HepG2 (cell line): ENCODE data around the gene COPS6. TPM values are rescaled to one million over a fixed set of nuclear protein-coding genes. Genes with fewer than 3 reads are reported as not detected.

ENCODE experiments used
- AGO2 ChIP-seq: fragments of 200-400 bp; formaldehyde crosslinking; optimal IDR thresholded peaks from 2 replicates; pipeline ENCODE3; 2017; ENCODE audit warnings: mild to moderate bottlenecking, low read depth, low read length, moderate library complexity
- CBFB ChIP-seq: sonication (generic); formaldehyde crosslinking; IDR thresholded peaks from 2 replicates; pipeline ENCODE4 v1.4.0; 2020; ENCODE audit warnings: missing genetic modification reagents
- FOXP1 ChIP-seq, 2 experiments: fragments of 450-650 bp in 1 of 2; IDR thresholded peaks; 2 replicates each; pipeline ENCODE4 v1.6.1; 2017 to 2018; ENCODE audit warnings: antibody characterized with exemption in 1 of 2
- GATAD1 ChIP-seq: IDR thresholded peaks from 2 replicates; pipeline ENCODE4 v1.6.1; 2016; ENCODE audit warnings: missing genetic modification reagents, missing compliant biosample characterization
- GLI4 ChIP-seq: sonication (generic); formaldehyde crosslinking; IDR thresholded peaks from 2 replicates; pipeline ENCODE4 v1.5.1; 2020; ENCODE audit warnings: missing genetic modification reagents, mild to moderate bottlenecking, moderate library complexity, borderline replicate concordance
- HNF4A ChIP-seq: sonication (generic); formaldehyde crosslinking; IDR thresholded peaks from 2 replicates; pipeline ENCODE4 v1.4.0; 2020; ENCODE audit warnings: missing genetic modification reagents
- ISL2 ChIP-seq: sonication (generic); formaldehyde crosslinking; IDR thresholded peaks from 2 replicates; pipeline ENCODE4 v1.5.0; 2020; ENCODE audit warnings: missing genetic modification reagents
- MTF1 ChIP-seq: sonication (generic); formaldehyde crosslinking; IDR thresholded peaks from 2 replicates; pipeline ENCODE4 v1.5.0; 2020; ENCODE audit warnings: missing genetic modification reagents
- NFKBIZ ChIP-seq: IDR thresholded peaks from 2 replicates; pipeline ENCODE4 v1.6.1; 2018; ENCODE audit warnings: missing genetic modification reagents, missing compliant biosample characterization
- PAF1 ChIP-seq: IDR thresholded peaks from 2 replicates; pipeline ENCODE4 v1.6.1; 2016; ENCODE audit warnings: missing genetic modification reagents, missing compliant biosample characterization
- POLR2A ChIP-seq, 2 experiments: IDR thresholded peaks; 2 replicates each; pipeline ENCODE4 v1.6.1; 2011; ENCODE audit warnings: low read depth in 2 of 2, low read length in 2 of 2, mild to moderate bottlenecking in 1 of 2, moderate library complexity in 1 of 2; ENCODE audit not compliant: insufficient read depth in 1 of 2
- SIX1 ChIP-seq: sonication (generic); formaldehyde crosslinking; IDR thresholded peaks from 2 replicates; pipeline ENCODE4 v1.4.0; 2020; ENCODE audit warnings: missing genetic modification reagents, borderline replicate concordance
- TCF12 ChIP-seq, 2 experiments: fragments of 450-650 bp in 1 of 2; sonication (generic) in 1 of 2; formaldehyde crosslinking in 1 of 2; IDR thresholded peaks; 2 replicates each; pipeline versions ENCODE4 v1.6.1 to v1.8.0; 2017 to 2022; ENCODE audit warnings: antibody characterized with exemption in 1 of 2, mild to moderate bottlenecking in 1 of 2, missing genetic modification reagents in 1 of 2, moderate library complexity in 1 of 2
- U2AF2 ChIP-seq: fragments of 200-400 bp; formaldehyde crosslinking; IDR thresholded peaks from 2 replicates; pipeline ENCODE4 v1.6.1; 2017; ENCODE audit warnings: low read depth, mild to moderate bottlenecking, low read length
- XRCC5 ChIP-seq: fragments of 200-400 bp; formaldehyde crosslinking; optimal IDR thresholded peaks from 2 replicates; pipeline ENCODE3; 2017; ENCODE audit warnings: mild to moderate bottlenecking, low read length
- ZBTB38 ChIP-seq: sonication (generic); formaldehyde crosslinking; IDR thresholded peaks from 2 replicates; pipeline ENCODE4 v1.5.1; 2020; ENCODE audit warnings: mild to moderate bottlenecking, missing genetic modification reagents
- ZBTB7A ChIP-seq: sonication (generic); formaldehyde crosslinking; IDR thresholded peaks from 2 replicates; pipeline ENCODE4 v1.8.0; 2022; ENCODE audit warnings: mild to moderate bottlenecking, missing genetic modification reagents
- ZNF232 ChIP-seq: sonication (generic); formaldehyde crosslinking; IDR thresholded peaks from 2 replicates; pipeline ENCODE4 v1.4.0; 2020; ENCODE audit warnings: missing genetic modification reagents, borderline replicate concordance
- ZNF558 ChIP-seq: sonication (generic); formaldehyde crosslinking; IDR thresholded peaks from 2 replicates; pipeline ENCODE4 v1.9.0; 2022; ENCODE audit warnings: mild to moderate bottlenecking, missing genetic modification reagents, borderline replicate concordance
- ZNF564 ChIP-seq: sonication (generic); formaldehyde crosslinking; IDR thresholded peaks from 2 replicates; pipeline ENCODE4 v1.8.1; 2023; ENCODE audit warnings: mild to moderate bottlenecking, missing genetic modification reagents
- ZNF577 ChIP-seq: sonication (generic); formaldehyde crosslinking; IDR thresholded peaks from 2 replicates; pipeline ENCODE4 v1.4.0; 2020; ENCODE audit warnings: mild to moderate bottlenecking, low read depth, missing genetic modification reagents, borderline replicate concordance
- ZNF589 ChIP-seq: sonication (generic); formaldehyde crosslinking; conservative IDR thresholded peaks from 2 replicates; pipeline ENCODE4 v1.8.0; 2022; ENCODE audit warnings: mild to moderate bottlenecking, moderate library complexity, missing genetic modification reagents
- ZNF772 ChIP-seq: sonication (generic); formaldehyde crosslinking; IDR thresholded peaks from 2 replicates; pipeline ENCODE4 v1.5.0; 2020; ENCODE audit warnings: mild to moderate bottlenecking, missing genetic modification reagents
- ZNF879 ChIP-seq: sonication (generic); formaldehyde crosslinking; IDR thresholded peaks from 2 replicates; pipeline ENCODE4 v1.8.1; 2023; ENCODE audit warnings: missing genetic modification reagents
- ZNF891 ChIP-seq: sonication (generic); formaldehyde crosslinking; IDR thresholded peaks from 2 replicates; pipeline ENCODE4 v1.5.0; 2020; ENCODE audit warnings: mild to moderate bottlenecking, missing genetic modification reagents
- polyA plus RNA-seq, 8 experiments: library from polyadenylated mRNA; depleted of rRNA in 3 of 8; stranded (reverse) in 7 of 8; unstranded in 1 of 8; fragments of >200 nt; fragmentation: Illumina TruSeq in 4 of 8; extraction: Trizol in 4 of 8; gene quantifications; 2 replicates each; pipeline versions ENCODE4 v1.2.1 to v1.2.3, GENCODE V29; 2011 to 2016; ENCODE audit warnings: low read depth in 4 of 8, missing spikeins in 1 of 8, mixed read lengths in 1 of 8; ENCODE audit not compliant: insufficient read depth in 1 of 8
- total RNA-seq, 5 experiments: library from RNA; depleted of rRNA; stranded (reverse); fragments of >200 nt; fragmentation: Illumina TruSeq; extraction: Trizol; gene quantifications; 2 replicates each; pipeline ENCODE4 v1.2.3, GENCODE V29; 2016; ENCODE audit warnings: low read depth in 1 of 5
- TF ChIP-seq, protein P1 (sequence below): sonication (generic); formaldehyde crosslinking; conservative IDR thresholded peaks from 2 replicates; pipeline ENCODE4 v1.8.0; 2022; ENCODE audit warnings: low read depth, missing genetic modification reagents
- TF ChIP-seq, protein P2 (sequence below): sonication (generic); formaldehyde crosslinking; IDR thresholded peaks from 2 replicates; pipeline ENCODE4 v1.4.0; 2020; ENCODE audit warnings: low read depth, missing genetic modification reagents
- TF ChIP-seq, protein P3 (sequence below): fragments of 450-650 bp; IDR thresholded peaks from 2 replicates; pipeline ENCODE4 v1.6.1; 2017

COPS6 gene
- total and polyA plus RNA-seq, 2 of the 13 experiments (the other 11 are each of a cell fraction or from before 2014, with no cell fraction given): 33.4 to 117 TPM

DNA sequence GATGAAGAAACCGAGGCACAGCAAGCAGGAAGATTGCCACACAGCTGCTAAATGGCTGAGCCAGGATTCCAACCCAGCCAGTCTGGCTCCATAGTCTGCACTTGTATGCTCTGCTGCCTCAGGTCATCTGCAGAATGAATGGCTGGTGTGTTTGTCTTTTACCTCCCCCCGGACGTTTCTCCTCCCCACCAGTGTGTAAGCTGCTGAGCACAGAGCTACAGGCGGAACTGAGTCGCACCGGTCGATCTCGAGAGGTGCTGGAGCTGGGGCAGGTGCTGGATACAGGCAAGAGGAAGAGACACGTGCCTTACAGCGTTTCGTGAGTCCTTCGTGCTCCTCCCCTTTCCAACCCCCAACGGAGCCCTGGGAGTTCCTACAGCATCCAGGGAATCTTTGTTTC, 33.3 kb downstream of the COPS6 start (continued):
- TF ChIP-seq, protein P1, sequence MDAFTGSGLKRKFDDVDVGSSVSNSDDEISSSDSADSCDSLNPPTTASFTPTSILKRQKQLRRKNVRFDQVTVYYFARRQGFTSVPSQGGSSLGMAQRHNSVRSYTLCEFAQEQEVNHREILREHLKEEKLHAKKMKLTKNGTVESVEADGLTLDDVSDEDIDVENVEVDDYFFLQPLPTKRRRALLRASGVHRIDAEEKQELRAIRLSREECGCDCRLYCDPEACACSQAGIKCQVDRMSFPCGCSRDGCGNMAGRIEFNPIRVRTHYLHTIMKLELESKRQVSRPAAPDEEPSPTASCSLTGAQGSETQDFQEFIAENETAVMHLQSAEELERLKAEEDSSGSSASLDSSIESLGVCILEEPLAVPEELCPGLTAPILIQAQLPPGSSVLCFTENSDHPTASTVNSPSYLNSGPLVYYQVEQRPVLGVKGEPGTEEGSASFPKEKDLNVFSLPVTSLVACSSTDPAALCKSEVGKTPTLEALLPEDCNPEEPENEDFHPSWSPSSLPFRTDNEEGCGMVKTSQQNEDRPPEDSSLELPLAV (CRISPR knock-in tag): no peak
- TF ChIP-seq SIX1 (CRISPR knock-in tag) (no peak), FOXP1 (IDR thresholded peaks at IDR 0.05) (no peak), FOXP1 (CRISPR knock-in tag; IDR thresholded peaks at IDR 0.05) (no peak), U2AF2 (no peak), ZNF891 (no peak), HNF4A (CRISPR knock-in tag) (no peak; the same call in 1 of the 2 replicates), ZNF772 (CRISPR knock-in tag) (peak; percentile 87), AGO2 (no peak), ZNF589 (no peak), ZNF577 (CRISPR knock-in tag) (no peak), MTF1 (CRISPR knock-in tag) (no peak), ZNF232 (no peak), XRCC5 (no peak), GATAD1 (peak; percentile 34; the same call in 1 of the 2 replicates), ZNF558 (CRISPR knock-in tag) (no peak), PAF1 (CRISPR knock-in tag) (no peak), ZBTB38 (CRISPR knock-in tag) (peak; percentile 67; the same call in 1 of the 2 replicates), NFKBIZ (CRISPR knock-in tag) (no peak), TCF12 (IDR thresholded peaks at IDR 0.05) (no peak), TCF12 (CRISPR knock-in tag; IDR thresholded peaks at IDR 0.05) (no peak), ZNF879 (CRISPR knock-in tag) (no peak), CBFB (CRISPR knock-in tag) (no peak), ZNF564 (CRISPR knock-in tag) (peak; percentile 51; the same call in 1 of the 2 replicates), ISL2 (no peak), ZBTB7A (no peak), POLR2A (IDR thresholded peaks at IDR 0.05; ENCODE audit: insufficient read depth in 1 of 2, low read depth in 2 of 2, low read length in 2 of 2) (peak in 1 of 2 experiments; percentile 56; a peak in 2 of 4 replicates), GLI4 (no peak)
- TF ChIP-seq, protein P2, sequence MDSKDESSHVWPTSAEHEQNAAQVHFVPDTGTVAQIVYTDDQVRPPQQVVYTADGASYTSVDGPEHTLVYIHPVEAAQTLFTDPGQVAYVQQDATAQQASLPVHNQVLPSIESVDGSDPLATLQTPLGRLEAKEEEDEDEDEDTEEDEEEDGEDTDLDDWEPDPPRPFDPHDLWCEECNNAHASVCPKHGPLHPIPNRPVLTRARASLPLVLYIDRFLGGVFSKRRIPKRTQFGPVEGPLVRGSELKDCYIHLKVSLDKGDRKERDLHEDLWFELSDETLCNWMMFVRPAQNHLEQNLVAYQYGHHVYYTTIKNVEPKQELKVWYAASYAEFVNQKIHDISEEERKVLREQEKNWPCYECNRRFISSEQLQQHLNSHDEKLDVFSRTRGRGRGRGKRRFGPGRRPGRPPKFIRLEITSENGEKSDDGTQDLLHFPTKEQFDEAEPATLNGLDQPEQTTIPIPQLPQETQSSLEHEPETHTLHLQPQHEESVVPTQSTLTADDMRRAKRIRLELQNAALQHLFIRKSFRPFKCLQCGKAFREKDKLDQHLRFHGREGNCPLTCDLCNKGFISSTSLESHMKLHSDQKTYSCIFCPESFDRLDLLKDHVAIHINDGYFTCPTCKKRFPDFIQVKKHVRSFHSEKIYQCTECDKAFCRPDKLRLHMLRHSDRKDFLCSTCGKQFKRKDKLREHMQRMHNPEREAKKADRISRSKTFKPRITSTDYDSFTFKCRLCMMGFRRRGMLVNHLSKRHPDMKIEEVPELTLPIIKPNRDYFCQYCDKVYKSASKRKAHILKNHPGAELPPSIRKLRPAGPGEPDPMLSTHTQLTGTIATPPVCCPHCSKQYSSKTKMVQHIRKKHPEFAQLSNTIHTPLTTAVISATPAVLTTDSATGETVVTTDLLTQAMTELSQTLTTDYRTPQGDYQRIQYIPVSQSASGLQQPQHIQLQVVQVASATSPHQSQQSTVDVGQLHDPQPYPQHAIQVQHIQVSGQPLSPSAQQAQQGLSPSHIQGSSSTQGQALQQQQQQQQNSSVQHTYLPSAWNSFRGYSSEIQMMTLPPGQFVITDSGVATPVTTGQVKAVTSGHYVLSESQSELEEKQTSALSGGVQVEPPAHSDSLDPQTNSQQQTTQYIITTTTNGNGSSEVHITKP (CRISPR knock-in tag): 0 out of 2 replicates have a peak, but pooled peaks have one; percentile 58
- TF ChIP-seq, protein P3, sequence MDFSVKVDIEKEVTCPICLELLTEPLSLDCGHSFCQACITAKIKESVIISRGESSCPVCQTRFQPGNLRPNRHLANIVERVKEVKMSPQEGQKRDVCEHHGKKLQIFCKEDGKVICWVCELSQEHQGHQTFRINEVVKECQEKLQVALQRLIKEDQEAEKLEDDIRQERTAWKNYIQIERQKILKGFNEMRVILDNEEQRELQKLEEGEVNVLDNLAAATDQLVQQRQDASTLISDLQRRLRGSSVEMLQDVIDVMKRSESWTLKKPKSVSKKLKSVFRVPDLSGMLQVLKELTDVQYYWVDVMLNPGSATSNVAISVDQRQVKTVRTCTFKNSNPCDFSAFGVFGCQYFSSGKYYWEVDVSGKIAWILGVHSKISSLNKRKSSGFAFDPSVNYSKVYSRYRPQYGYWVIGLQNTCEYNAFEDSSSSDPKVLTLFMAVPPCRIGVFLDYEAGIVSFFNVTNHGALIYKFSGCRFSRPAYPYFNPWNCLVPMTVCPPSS: no peak
